HG03520 (cell line): ENCODE results near the gene DUSP2.

Experiments
- ATAC-seq: cut with Tn5 transposase; IDR thresholded peaks from one replicate; pipeline ENCODE4 v1.9.1; 2021; ENCODE audit warnings: mild to moderate bottlenecking, moderate library complexity; ENCODE audit not compliant: unreplicated experiment

DUSP2 gene

DNA sequence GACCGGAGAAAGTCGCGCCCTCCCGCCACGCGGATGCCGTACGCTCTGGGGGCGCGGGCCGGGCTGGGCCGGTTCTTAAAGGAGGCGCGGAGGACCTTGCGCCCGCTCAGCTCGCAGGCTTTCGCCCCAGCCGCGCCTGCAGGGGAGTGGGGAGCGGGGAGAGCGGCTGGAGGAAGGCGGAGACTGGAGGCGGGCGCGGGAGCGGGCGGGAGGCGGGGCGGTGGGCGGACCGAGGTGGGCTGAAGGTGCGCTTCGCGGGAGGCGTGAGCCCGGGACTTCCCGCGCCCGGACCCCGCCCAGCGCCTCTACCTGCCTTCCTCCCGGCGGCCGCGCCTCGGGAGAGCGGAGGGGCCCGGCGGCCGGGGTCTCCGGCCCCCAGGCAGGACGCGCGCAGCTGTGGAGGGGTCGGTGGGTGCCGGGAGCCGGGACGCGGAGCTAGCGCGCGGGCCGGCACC, 28.8 kb downstream of the DUSP2 start, which contains the start of gene ADRA2B:
Gene ADRA2B, minus strand, starts transcription at position 148 of the 455 bp plus-strand sequence. CDS start 422 bp downstream, outside the sequence.
- peak; percentile 38 for ATAC-seq

GRCh38 chr2:96115631-96116423, 29.4 kb downstream of the DUSP2 start:
- no peak for ATAC-seq

GRCh38 chr2:96114903-96115581, 30.2 kb downstream of the DUSP2 start:
- no peak for ATAC-seq

DNA sequence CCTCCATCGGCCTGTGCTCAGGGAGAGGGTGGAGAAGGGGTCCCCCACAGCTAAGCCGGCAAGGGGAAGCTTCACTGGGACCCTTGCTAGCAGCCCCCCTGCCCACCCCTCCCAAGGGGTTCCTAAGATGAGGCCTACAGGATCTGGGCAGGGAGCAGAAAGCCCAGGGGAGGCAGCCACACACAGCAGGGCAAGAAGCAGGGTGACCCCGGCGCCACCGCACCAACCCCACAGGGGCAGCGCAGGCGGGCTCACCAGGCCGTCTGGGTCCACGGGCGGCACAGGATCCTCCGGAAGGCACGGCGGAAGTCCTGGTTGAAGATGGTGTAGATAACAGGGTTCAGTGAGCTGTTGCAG, 30.7 kb downstream of the DUSP2 start:
- ATAC-seq: no peak

GRCh38 chr2:96113951-96114350, 31.3 kb downstream of the DUSP2 start:
- no peak for ATAC-seq

DNA sequence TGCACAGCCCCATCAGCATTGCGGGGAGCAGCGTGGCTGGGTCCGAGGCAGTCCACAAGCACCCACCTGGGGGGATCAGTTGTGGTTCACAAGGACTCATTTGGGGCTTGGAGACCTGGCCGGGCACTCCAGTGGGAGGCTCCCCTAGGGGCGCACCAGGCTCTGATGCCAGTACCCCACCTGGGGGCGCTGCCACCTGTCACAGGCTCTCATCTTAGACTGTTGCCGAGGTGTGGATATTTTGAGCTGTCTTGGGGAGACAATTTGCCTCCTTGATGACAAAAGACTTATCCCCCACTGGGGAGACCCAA, 31.9 kb downstream of the DUSP2 start:
- no peak for ATAC-seq

DNA sequence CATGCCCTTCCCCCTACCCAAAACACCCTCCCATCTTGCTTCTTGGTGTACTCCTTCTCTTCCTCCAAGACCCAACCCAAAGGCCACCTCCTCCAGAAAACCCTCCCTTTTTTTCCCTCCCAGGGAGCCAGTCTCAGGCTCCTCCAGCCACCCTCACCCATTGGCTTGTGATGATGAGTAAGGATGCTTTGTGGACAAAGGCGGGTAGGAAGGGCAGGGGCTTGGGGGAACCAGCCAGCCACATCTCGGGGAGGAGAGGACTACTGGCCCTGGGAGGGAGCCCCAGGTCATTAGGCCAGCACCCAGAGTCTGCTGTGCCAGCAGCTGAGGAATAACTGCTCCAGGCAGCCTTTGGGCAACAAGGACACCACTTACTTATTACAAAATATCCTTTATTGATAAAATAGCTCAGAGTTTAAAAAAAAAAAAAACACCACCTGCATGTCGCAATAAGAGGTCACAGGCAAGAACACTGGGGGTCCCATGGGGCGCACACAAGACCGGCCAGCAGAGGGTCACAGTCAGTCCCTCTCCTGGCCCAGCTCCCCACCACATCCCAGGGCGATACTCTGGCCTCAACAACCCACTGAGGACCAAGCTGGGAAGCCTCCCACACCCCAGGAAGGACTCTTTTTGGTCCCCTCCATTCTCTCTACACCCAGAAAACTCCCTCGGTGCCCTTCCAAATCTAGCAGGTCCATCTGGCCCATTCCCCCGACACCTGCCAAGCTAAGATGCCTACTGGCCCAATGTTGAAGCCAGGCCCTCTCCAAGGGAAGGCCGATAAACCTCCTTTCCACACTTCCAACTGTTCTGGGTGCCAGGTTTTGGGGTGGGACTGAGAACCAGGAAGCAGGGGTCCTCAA, 32.5 kb downstream of the DUSP2 start:
- ATAC-seq: no peak

DNA sequence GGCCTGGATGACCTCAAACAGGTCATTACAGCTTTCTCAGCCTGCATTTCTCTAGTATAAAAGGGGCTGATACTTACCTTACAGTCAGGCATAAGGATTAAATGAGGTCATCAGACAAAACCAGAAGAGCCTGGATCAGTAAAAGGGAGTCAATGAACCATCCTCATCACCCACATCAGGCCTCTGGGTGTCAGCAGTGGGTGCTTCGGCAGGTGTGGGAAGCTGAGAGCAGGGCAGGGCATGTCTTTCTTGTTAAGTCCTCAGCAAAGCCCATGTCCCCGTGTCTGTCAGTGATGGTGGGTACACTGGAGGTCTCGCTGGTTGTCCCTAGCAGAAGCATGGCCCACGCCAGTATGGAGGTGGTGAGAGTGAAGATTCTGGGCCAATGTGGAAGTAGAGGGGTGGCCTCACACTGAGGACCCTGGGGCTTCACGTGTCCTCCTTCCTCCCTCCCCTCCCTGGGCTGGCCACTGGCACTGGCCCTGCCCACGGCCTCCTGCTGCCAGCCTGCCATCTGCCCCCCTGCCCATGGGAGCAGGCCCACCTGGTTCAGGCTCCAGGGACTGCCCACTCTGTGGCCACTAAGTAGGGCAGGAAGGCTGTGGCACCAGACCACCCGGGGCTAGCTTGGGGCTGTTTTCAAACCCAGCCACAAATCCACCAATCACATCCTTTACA, 33.3 kb downstream of the DUSP2 start:
- ATAC-seq: no peak

DNA sequence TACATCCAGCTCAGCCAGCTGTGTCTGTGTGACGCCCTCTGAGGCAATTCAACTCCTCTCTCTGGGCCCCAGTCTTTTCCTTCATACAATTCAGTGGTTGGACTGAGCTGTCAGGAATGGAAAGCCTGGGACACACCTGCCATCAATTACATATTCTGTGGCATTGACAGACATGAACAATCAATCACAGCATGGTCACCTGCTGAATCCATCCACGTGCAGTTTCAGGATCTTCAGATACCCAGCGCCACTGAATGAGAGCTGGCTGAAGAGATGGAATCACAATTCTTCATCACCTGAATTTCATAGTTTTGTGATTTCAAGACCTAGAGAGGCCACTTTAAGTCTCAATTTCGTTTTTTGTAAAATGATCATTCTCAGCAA, 34.0 kb downstream of the DUSP2 start:
- no peak for ATAC-seq

GRCh38 chr2:96110621-96111256, 34.5 kb downstream of the DUSP2 start:
- ATAC-seq: no peak

- no peak for ATAC-seq
These were observed 35.2 kb downstream of the DUSP2 start for GRCh38 chr2:96109931-96110511.

DNA sequence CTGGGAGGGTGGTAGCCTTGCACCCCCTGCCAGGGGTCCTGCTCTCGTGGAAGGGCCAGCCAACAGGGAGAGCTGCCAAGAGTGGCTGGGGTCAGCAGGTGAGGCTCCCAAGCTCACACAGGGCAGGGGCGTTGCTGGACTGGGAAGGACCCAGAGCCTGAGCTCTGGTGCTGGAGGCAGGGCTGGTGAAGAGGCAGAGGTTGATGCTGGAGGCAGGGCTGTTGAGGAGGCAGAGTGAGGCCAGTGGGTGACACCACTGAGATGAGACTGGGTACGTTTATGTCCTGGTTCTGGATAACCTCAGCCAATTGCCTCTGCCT, 35.9 kb downstream of the DUSP2 start:
- ATAC-seq: no peak

- no peak for ATAC-seq
These were observed 36.5 kb downstream of the DUSP2 start for GRCh38 chr2:96108541-96109360.

DNA sequence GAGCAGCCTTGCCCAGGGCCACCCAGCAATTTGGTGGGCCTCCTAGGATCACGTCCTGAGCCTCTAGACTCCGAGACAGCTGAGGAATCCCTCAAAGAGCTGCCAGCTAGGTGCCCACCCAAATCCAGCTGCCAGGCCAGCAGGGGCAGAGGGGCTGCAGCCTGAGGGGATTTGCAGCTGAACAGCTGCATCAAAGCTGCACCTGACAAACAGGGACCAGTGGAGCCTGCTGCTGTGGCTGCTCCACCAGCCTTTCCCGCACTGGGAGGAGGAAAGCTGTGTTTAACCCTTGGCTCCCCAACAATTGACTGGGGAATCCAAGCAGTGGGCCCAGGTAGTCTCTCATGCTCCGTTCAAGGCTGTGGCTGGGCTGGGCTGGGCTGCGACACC, 37.1 kb downstream of the DUSP2 start:
- ATAC-seq: no peak

DNA sequence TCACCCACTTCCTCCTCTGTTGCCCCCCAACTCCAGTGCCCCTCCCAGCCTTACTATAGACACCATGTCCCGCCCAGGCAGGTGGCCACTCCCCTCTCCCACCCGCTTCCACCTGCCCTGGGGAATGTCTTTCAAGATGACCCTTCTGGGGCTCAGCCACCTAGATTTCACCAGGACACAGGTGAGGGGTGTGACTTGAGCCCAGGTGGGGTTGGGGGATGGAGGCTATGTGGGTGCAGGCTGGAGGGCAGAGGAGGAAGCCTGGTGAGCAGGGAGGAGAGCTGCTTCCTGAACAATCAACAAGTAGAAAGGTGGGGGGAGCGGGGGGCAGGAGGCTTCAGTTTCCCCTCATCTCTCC, 37.6 kb downstream of the DUSP2 start:
- no peak for ATAC-seq

- no peak for ATAC-seq
These were observed 38.1 kb downstream of the DUSP2 start for GRCh38 chr2:96106991-96107707.

- ATAC-seq: no peak
These were observed 39.1 kb downstream of the DUSP2 start for GRCh38 chr2:96105994-96106715.

DNA sequence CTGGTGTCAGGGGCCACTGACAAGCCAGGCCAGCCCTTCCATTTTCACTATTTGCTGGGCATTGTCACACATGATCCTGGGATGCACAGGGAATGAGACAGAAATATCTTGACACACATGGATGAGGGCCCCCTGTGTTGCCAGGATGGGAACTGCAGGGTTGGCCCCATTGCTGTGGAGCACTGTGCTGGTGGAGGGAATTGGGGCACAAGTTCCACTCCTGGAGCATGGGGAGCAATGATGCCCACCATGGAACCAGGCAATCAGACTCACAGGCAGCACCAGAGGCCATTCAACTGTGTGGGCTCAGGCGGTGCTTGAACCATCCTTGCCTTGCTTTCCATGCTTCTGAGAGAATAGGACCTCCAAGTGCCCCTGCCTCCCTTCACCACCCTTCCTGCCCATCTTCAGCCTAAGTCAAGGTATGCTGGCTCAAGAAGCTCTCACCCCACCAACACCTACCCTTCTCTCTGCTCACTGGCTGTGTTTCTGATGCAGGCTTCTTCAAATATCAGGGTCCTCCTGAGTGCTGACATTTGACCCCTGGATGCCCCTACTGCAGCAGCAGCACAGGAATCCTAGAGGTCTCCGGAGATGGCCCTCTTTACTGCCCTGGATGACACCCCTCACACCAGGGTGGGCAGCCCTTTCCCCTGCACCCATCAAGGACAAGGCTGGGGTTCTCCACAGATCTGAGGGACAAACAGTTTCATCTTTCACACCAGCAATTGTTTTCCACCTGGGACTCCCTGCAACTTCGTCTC, 39.9 kb downstream of the DUSP2 start:
- no peak for ATAC-seq
